ENCODE results near the gene CXCR6. TPM values are rescaled to one million over a fixed set of nuclear protein-coding genes. Genes with fewer than 3 reads are reported as not detected.

The CXCR6 gene
- total RNA-seq, 1 experiment from 2014 or later, result not detected

DNA sequence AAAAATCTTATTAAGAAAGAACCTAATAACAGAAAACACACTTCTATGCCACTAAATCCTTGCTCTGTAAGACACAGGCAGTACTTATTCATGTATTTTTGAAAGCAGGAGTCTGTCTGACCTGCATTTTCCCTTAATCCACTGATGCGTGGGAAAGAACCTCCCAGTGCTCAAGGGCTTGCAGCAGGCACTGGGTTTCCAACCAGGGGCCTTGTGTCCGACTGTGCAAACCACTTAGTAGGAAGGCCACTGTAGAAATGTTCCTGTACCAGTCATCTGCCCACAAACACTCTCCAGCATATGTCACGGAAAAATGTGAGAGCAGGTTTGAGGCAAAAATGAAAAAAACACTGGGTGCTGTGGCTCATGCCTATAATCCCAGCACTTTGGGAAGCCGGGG is 12.4 kb downstream of the CXCR6 start:
- Histone ChIP-seq H3K56ac (ENCODE audit: insufficient read length, low read depth, low read length) (no peak overlapping the region), H3K9ac (ENCODE audit: extremely low read depth, insufficient read length, low read length) (no peak overlapping the region), H2AK5ac (ENCODE audit: insufficient read length, low read length) (no peak overlapping the region), H3K14ac (ENCODE audit: insufficient read depth, low read length) (no peak overlapping the region), H3K27me3 (ENCODE audit: insufficient read depth, low read length) (no peaks in the 10 kb centered on the region), H3K4ac (ENCODE audit: low read depth, low read length) (no peak overlapping the region), H3K23me2 (ENCODE audit: insufficient read length, low read depth, low read length, poor library complexity, severe bottlenecking) (no peaks in the 10 kb centered on the region), H4K20me1 (ENCODE audit: control insufficient read depth, insufficient read depth, insufficient read length) (no peaks in the 10 kb centered on the region), H3K79me2 (ENCODE audit: insufficient read depth, low read length) (no peaks in the 10 kb centered on the region), H2BK5ac (ENCODE audit: insufficient read length, low read length) (no peak overlapping the region), H4K91ac (ENCODE audit: insufficient read length, low read depth, low read length) (no peak overlapping the region), H3K4me2 (ENCODE audit: insufficient read depth, insufficient read length, low read length) (no peak overlapping the region), H4K5ac (ENCODE audit: insufficient read length, low read depth, low read length) (no peak overlapping the region), H2BK20ac (ENCODE audit: low read depth, low read length, poor library complexity, severe bottlenecking) (no peak overlapping the region), H3K9me3 (ENCODE audit: control insufficient read depth, low read depth, low read length) (no peaks in the 10 kb centered on the region), H2BK12ac (ENCODE audit: insufficient read length, low read depth, low read length) (no peak overlapping the region), H3K4me1 (ENCODE audit: insufficient read depth, low read length) (no peaks in the 10 kb centered on the region), H3K27ac (ENCODE audit: insufficient read length, low read depth, low read length) (no peak overlapping the region), H3T11ph (ENCODE audit: low read length) (no peak overlapping the region), H2AFZ (ENCODE audit: low read length) (no peak overlapping the region), H4K8ac (replicated peaks; ENCODE audit: insufficient read length, low read depth, low read length) (no peak overlapping the region), H2BK15ac (ENCODE audit: low read depth, low read length) (no peak overlapping the region), H3K18ac (ENCODE audit: insufficient read length, low read depth, low read length) (no peak overlapping the region), H3K79me1 (ENCODE audit: insufficient read depth, low read depth, low read length, poor library complexity, severe bottlenecking) (no peaks in the 10 kb centered on the region), H3K23ac (ENCODE audit: insufficient read length, low read depth, low read length) (no peak overlapping the region), H2BK120ac (ENCODE audit: low read depth, low read length, poor library complexity, severe bottlenecking) (no peak overlapping the region)
- Mint-ChIP-seq H3K36me3 (ENCODE audit: insufficient read depth in 1 of 3, low read depth in 3 of 3) (peaks cover 26 to 89% (median 88%) of the 10 kb centered on the region in 3 experiments; a peak in 6 of 7 replicates), H3K27ac (no peak overlapping the region), H3K4me1 (no peaks in the 10 kb centered on the region), H3K9me3 (no peaks in the 10 kb centered on the region), H3K4me3 (no peak overlapping the region), H3K27me3 (ENCODE audit: low read depth) (no peaks in the 10 kb centered on the region)
- WGBS (ENCODE audit: extremely low coverage, insufficient read length, low lambda C conversion rate), result no CpG with 5 or more reads among the region's 4 CpGs
- TF ChIP-seq, protein P1, sequence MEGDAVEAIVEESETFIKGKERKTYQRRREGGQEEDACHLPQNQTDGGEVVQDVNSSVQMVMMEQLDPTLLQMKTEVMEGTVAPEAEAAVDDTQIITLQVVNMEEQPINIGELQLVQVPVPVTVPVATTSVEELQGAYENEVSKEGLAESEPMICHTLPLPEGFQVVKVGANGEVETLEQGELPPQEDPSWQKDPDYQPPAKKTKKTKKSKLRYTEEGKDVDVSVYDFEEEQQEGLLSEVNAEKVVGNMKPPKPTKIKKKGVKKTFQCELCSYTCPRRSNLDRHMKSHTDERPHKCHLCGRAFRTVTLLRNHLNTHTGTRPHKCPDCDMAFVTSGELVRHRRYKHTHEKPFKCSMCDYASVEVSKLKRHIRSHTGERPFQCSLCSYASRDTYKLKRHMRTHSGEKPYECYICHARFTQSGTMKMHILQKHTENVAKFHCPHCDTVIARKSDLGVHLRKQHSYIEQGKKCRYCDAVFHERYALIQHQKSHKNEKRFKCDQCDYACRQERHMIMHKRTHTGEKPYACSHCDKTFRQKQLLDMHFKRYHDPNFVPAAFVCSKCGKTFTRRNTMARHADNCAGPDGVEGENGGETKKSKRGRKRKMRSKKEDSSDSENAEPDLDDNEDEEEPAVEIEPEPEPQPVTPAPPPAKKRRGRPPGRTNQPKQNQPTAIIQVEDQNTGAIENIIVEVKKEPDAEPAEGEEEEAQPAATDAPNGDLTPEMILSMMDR (conservative IDR thresholded peaks at IDR 0.05), result no peak
- no peak for DNase-seq

Data from H9 (cell line).